Left lobe of liver (tissue), 2 donors: ENCODE results near the gene GSTO2. TPM values are rescaled to one million over a fixed set of nuclear protein-coding genes. Genes with fewer than 3 reads are reported as not detected.

Experiments used
- ATAC-seq: fragments of 200-7000 bp; cut with Tn5 transposase; one replicate; pipeline ENCODE4 v1.9.1; 2020; ENCODE audit warnings: mild to moderate bottlenecking, moderate library complexity
- DNase-seq: peaks from one replicate; pipeline ENCODE4 v3.0.0-alpha.2; 2020; ENCODE audit warnings: low spot score
- total RNA-seq: library from RNA; stranded (reverse); gene quantifications from one replicate; pipeline ENCODE4 v1.2.1, GENCODE V29; 2021
- donor health status: DM: no; HTN: no; CAD: no; lungs with moderate emphysema.
- donor health status: DM: no; HTN: yes; CAD: no.

Gene GSTO2
- total RNA-seq, 1 donor from 2014 or later, result 2.9 TPM

GRCh38 chr10:104324221-104324686 is 55.3 kb downstream of the GSTO2 start:
- no peak for DNase-seq
- ATAC-seq, result peak; percentile 16

DNA sequence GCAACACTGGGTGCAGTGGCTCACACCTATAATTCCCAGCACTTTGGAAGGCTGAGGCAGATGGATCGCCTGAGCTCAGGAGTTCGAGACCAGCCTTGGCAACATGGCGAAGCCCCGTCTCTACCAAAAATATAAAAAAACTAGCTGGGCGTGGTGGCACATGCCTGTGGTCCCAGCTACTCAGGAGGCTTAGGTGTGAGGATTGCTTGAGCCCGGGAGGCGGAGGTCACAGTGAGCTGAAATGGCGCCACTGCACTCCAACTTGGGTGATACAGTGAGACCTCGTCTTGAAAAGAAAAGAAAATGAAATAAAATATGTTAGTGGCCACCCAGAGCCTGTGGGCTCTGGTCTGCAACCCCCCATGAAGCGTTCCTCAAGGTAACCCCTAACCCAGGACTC is 55.9 kb downstream of the GSTO2 start:
- no peak for DNase-seq
- no peak for ATAC-seq

- DNase-seq, result no peak
Measured at GRCh38 chr10:104325436-104326435, 56.8 kb downstream of the GSTO2 start.

GRCh38 chr10:104326991-104327610 is 58.1 kb downstream of the GSTO2 start:
- DNase-seq (no peak), ATAC-seq (no peak)

More at GRCh38 chr10:104325436-104326435, 56.8 kb downstream of the GSTO2 start:
- peak; percentile 28 for ATAC-seq

DNA sequence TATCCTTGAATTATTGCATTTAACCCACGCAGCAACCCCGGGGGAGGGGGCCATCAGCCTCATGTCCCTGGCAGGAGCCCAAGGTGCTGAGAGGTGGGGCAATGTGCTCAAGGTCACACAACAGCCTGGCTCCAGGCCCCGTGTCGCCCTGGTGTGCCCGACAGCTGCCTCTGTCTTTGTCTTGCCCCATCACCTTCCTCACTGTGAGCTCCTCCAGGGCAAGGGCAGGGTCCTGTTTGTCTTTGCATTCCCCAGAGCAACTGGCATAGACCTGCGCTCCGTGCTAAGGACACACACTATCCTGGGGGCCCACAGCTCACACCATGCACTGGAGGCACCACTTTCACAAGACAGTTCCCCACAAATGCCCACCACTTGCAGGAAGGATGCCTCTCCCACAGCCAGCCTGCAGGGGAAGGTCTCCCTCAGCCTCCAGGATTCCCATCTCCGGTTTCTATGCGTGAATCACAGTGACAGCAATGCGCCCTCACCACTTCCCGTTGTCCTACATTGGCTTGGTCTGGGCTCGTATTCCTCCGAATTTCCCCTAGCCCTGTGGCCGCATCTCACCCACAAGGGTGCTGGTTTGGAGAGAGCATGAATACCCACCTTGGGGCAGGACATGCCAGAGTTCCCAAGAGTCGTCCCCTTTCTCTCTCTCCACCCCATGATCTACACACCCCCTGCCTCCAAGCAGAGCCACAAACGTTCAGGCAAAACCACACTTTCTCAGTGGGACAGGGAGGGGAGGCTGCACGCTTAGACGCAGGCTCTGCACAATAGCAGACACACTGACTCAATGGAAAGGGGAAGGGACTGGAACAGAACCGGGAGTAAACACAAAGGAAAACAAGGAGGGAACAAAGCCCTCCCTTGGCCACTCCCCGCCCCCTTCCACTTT is 59.0 kb downstream of the GSTO2 start:
- DNase-seq, result no peak
- ATAC-seq, result no peak

GRCh38 chr10:104328646-104328895 is 59.6 kb downstream of the GSTO2 start:
- DNase-seq, result no peak
- no peak for ATAC-seq

GRCh38 chr10:104328896-104329710 is 60.1 kb downstream of the GSTO2 start:
- ATAC-seq (no peak), DNase-seq (no peak)

GRCh38 chr10:104329735-104330134 is 60.8 kb downstream of the GSTO2 start:
- DNase-seq (no peak), ATAC-seq (no peak)

DNA sequence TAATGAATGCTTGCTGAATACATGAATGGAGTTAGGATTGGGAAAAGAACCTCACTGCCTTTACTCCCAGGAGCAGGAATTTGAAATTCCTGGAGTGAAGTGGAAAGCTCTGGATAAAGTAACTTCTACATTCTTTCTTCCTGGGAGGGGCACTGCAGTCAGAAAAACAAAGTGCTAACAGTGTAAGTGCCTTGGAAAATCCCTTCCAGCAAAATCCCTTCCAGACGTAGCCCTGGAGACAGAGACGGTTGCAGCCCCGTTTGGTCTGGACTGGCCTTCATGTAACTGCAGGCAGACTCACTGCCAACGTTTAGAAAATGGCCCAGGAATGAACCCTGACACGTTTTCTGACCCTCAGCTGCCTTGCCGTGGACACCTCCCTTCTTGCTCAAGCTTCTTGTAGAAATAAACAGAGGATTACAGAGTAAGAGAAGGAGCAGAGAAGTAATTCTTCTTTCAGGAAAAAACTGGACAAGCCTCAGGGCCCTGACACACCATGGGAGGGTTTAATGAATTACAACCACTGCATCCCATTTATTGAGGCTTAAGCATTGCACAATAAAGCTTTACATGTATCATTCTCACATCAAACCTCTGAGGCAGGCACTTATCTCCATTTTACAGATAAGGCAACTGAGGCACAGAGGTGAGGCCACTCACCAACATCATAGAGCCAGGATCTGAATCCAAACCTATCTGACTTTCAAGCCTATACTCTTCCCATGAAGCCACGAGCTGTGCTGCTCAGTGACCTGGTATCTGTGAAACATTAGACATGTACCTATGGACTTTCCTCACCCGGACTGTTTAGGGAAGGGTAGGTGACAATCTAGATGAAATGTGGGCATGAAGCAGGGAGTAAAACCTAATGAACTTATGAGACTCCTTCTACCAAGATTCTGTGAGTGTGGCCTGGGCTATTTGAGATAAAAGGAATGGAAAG is 61.5 kb downstream of the GSTO2 start:
- peak; percentile 37 for ATAC-seq
- DNase-seq, result no peak

GRCh38 chr10:104331208-104331838 is 62.3 kb downstream of the GSTO2 start:
- peak; percentile 41 for ATAC-seq
- DNase-seq, result peak; percentile 32

- DNase-seq (peak; percentile 42), ATAC-seq (no peak)
Measured at GRCh38 chr10:104332243-104333031, 63.5 kb downstream of the GSTO2 start.

GRCh38 chr10:104333032-104333727 is 64.2 kb downstream of the GSTO2 start:
- DNase-seq (peak; percentile 41), ATAC-seq (no peak)

DNA sequence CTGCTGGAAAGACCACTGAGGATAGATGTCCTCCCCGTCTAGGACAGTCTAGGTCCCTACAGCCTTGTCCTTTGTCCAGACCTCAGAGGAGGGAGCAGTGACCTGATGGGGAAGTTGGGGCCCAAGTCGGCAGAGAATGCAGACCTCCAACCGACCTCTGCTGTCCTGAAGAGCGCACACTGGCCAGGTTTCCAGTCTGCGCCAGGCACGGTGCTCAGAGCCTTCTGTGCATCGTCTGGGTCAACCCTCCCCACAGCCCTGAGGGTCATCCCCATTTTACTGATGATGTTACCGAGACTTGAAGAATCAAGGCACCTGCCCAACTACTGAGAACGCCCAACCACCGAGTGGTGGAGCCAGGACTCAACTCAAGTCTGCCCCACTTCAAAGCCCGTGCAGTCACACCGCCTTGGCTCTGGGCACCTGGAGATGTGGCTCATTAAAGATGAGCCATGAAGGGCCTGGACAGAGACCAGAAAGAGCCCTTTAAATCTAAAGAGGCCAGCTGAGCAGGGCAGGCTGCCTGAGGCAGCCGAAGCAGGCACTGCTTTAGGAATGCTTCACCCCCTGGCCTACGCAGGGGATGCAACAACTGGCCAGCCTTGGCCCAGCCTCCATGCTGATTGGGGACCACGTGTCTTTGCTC is 64.9 kb downstream of the GSTO2 start:
- ATAC-seq (no peak), DNase-seq (peak; percentile 43)

- DNase-seq (peak; percentile 38), ATAC-seq (no peak)
Measured at GRCh38 chr10:104334561-104334960, 65.6 kb downstream of the GSTO2 start.

- ATAC-seq (no peak), DNase-seq (peak; percentile 46)
Measured at GRCh38 chr10:104334965-104335650, 66.1 kb downstream of the GSTO2 start.

GRCh38 chr10:104336821-104337467 is 68.0 kb downstream of the GSTO2 start:
- DNase-seq, result peak; percentile 79
- ATAC-seq, result peak; percentile 67
